HepG2 (cell line): Measurements from ENCODE around the gene ACSM2A. TPM values are rescaled to one million over a fixed set of nuclear protein-coding genes. Genes with fewer than 3 reads are reported as not detected.

Source experiments
- ATAD3A ChIP-seq: sonication (generic); formaldehyde crosslinking; IDR thresholded peaks from 2 replicates; pipeline ENCODE4 v1.4.0; 2020; ENCODE audit warnings: missing genetic modification reagents
- BRCA1 ChIP-seq: sonication (generic); formaldehyde crosslinking; IDR thresholded peaks from 2 replicates; pipeline ENCODE4 v1.4.0; 2020; ENCODE audit warnings: missing genetic modification reagents
- CBX5 ChIP-seq: sonication (generic); formaldehyde crosslinking; IDR thresholded peaks from 2 replicates; pipeline ENCODE4 v1.4.0; 2020; ENCODE audit warnings: missing genetic modification reagents, borderline replicate concordance
- CENPT ChIP-seq: sonication (generic); formaldehyde crosslinking; IDR thresholded peaks from 2 replicates; pipeline ENCODE4 v1.8.0; 2022; ENCODE audit warnings: low read depth, mild to moderate bottlenecking, moderate library complexity, missing genetic modification reagents
- DR1 ChIP-seq: sonication (generic); formaldehyde crosslinking; IDR thresholded peaks from 2 replicates; pipeline ENCODE4 v1.8.0; 2021; ENCODE audit warnings: mild to moderate bottlenecking, missing genetic modification reagents, inconsistent platforms
- ELF3 ChIP-seq: IDR thresholded peaks from 2 replicates; pipeline ENCODE4 v1.6.1; 2016; ENCODE audit warnings: missing genetic modification reagents, missing compliant biosample characterization
- ETV6 ChIP-seq: sonication (generic); formaldehyde crosslinking; conservative IDR thresholded peaks from 2 replicates; pipeline ENCODE4 v1.4.0; 2020; ENCODE audit warnings: missing genetic modification reagents
- FOXJ3 ChIP-seq: sonication (generic); formaldehyde crosslinking; IDR thresholded peaks from 2 replicates; pipeline ENCODE4 v1.4.0; 2020; ENCODE audit warnings: missing genetic modification reagents, mild to moderate bottlenecking, borderline replicate concordance
- HHEX ChIP-seq: IDR thresholded peaks from 2 replicates; pipeline ENCODE4 v1.6.1; 2016; ENCODE audit warnings: control low read depth
- HNRNPL ChIP-seq: fragments of 200-400 bp; formaldehyde crosslinking; IDR thresholded peaks from 2 replicates; pipeline ENCODE4 v1.6.1; 2017; ENCODE audit warnings: mild to moderate bottlenecking, low read depth, low read length
- MLLT10 ChIP-seq: sonication (generic); formaldehyde crosslinking; IDR thresholded peaks from 2 replicates; pipeline ENCODE4 v1.4.0; 2020; ENCODE audit warnings: missing genetic modification reagents
- PTBP1 ChIP-seq: fragments of 200-400 bp; formaldehyde crosslinking; IDR thresholded peaks from 2 replicates; pipeline ENCODE4 v1.6.1; 2018; ENCODE audit warnings: low read length, low read depth; ENCODE audit not compliant: poor library complexity, severe bottlenecking
- SAP130 ChIP-seq: IDR thresholded peaks from 2 replicates; pipeline ENCODE4 v1.6.1; 2016; ENCODE audit warnings: low read depth
- SMARCE1 ChIP-seq: fragments of 450-650 bp; IDR thresholded peaks from 2 replicates; pipeline ENCODE4 v1.6.1; 2017; ENCODE audit warnings: borderline replicate concordance
- ZNF224 ChIP-seq: sonication (generic); formaldehyde crosslinking; IDR thresholded peaks from 2 replicates; pipeline ENCODE4 v1.5.0; 2020; ENCODE audit warnings: mild to moderate bottlenecking, missing genetic modification reagents
- ZNF607 ChIP-seq: sonication (generic); formaldehyde crosslinking; IDR thresholded peaks from 2 replicates; pipeline ENCODE4 v1.5.1; 2020; ENCODE audit warnings: missing genetic modification reagents, mild to moderate bottlenecking, borderline replicate concordance
- polyA plus RNA-seq, 8 experiments: library from polyadenylated mRNA; depleted of rRNA in 3 of 8; stranded (reverse) in 7 of 8; unstranded in 1 of 8; fragments of >200 nt; fragmentation: Illumina TruSeq in 4 of 8; extraction: Trizol in 4 of 8; gene quantifications; 2 replicates each; pipeline versions ENCODE4 v1.2.1 to v1.2.3, GENCODE V29; 2011 to 2016; ENCODE audit warnings: low read depth in 4 of 8, missing spikeins in 1 of 8, mixed read lengths in 1 of 8; ENCODE audit not compliant: insufficient read depth in 1 of 8
- total RNA-seq, 5 experiments: library from RNA; depleted of rRNA; stranded (reverse); fragments of >200 nt; fragmentation: Illumina TruSeq; extraction: Trizol; gene quantifications; 2 replicates each; pipeline ENCODE4 v1.2.3, GENCODE V29; 2016; ENCODE audit warnings: low read depth in 1 of 5
- TF ChIP-seq, protein P1 (sequence below): sonication (generic); formaldehyde crosslinking; IDR thresholded peaks from 2 replicates; pipeline ENCODE4 v1.9.0; 2022; ENCODE audit warnings: low read depth, missing genetic modification reagents
- TF ChIP-seq, protein P2 (sequence below): sonication (generic); formaldehyde crosslinking; conservative IDR thresholded peaks from 2 replicates; pipeline ENCODE4 v1.8.0; 2022; ENCODE audit warnings: low read depth, missing genetic modification reagents
- TF ChIP-seq, protein P3 (sequence below): sonication (generic); formaldehyde crosslinking; IDR thresholded peaks from 2 replicates; pipeline ENCODE4 v1.5.0; 2020; ENCODE audit warnings: mild to moderate bottlenecking, missing genetic modification reagents
- TF ChIP-seq, protein P4 (sequence below): sonication (generic); formaldehyde crosslinking; IDR thresholded peaks from 2 replicates; pipeline ENCODE4 v1.5.0; 2020; ENCODE audit warnings: mild to moderate bottlenecking, missing genetic modification reagents
- TF ChIP-seq, protein P5 (sequence below): sonication (generic); formaldehyde crosslinking; IDR thresholded peaks from 2 replicates; pipeline ENCODE4 v1.8.0; 2022; ENCODE audit warnings: low read depth, missing genetic modification reagents

The ACSM2A gene
- total and polyA plus RNA-seq, 2 of the 13 experiments (the other 11 are each of a cell fraction or from before 2014, with no cell fraction given) = 11.4 to 16.3 TPM

DNA sequence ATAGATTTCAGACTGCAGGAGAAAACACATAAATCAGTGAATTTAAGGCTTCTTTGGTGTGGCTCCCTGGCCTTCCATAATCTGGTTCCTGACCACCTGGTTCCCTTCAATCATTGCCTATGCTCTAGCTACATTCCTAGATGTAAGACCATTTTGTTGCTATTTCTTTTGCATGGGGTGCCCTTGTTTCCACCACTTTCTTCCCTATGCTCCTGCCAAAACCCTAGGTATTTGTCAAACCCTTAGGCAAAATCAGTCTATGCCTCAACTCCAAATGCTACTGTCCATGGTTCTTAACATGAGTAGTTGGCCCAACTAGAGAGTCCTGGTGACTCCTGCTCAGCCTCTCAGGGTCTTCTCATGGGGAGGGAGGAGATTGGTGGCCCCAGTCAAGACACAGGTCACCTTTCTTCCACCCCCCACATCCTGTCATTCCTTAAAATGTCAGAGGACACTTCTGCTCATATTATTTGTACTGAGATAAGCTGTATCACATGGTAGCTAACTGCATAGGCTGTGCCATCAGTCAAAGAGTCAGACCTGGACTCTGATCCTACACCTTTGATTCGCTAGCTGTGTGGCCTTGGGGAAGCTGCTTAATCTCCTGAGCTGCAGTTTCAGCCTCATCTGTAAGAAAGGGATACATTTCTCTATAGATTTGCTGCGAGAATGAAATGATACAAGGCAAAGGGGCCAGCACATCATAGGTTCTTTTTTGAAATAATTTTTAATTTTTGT is 27.0 kb upstream of the ACSM2A start (continued):
- TF ChIP-seq, protein P1, sequence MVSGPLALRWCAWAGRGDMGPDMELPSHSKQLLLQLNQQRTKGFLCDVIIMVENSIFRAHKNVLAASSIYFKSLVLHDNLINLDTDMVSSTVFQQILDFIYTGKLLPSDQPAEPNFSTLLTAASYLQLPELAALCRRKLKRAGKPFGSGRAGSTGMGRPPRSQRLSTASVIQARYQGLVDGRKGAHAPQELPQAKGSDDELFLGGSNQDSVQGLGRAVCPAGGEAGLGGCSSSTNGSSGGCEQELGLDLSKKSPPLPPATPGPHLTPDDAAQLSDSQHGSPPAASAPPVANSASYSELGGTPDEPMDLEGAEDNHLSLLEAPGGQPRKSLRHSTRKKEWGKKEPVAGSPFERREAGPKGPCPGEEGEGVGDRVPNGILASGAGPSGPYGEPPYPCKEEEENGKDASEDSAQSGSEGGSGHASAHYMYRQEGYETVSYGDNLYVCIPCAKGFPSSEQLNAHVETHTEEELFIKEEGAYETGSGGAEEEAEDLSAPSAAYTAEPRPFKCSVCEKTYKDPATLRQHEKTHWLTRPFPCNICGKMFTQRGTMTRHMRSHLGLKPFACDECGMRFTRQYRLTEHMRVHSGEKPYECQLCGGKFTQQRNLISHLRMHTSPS (CRISPR knock-in tag) = no peak; the same call in 1 of the 2 replicates
- TF ChIP-seq, protein P2, sequence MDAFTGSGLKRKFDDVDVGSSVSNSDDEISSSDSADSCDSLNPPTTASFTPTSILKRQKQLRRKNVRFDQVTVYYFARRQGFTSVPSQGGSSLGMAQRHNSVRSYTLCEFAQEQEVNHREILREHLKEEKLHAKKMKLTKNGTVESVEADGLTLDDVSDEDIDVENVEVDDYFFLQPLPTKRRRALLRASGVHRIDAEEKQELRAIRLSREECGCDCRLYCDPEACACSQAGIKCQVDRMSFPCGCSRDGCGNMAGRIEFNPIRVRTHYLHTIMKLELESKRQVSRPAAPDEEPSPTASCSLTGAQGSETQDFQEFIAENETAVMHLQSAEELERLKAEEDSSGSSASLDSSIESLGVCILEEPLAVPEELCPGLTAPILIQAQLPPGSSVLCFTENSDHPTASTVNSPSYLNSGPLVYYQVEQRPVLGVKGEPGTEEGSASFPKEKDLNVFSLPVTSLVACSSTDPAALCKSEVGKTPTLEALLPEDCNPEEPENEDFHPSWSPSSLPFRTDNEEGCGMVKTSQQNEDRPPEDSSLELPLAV (CRISPR knock-in tag) = no peak
- TF ChIP-seq HHEX (CRISPR knock-in tag) (no peak), FOXJ3 (CRISPR knock-in tag) (no peak; the same call in 1 of the 2 replicates), SAP130 (CRISPR knock-in tag) (peak; percentile 87), ZNF224 (no peak), MLLT10 (CRISPR knock-in tag) (no peak), ELF3 (peak; percentile 79), DR1 (CRISPR knock-in tag) (no peak), ZNF607 (CRISPR knock-in tag) (peak; percentile 79; the same call in 1 of the 2 replicates), BRCA1 (CRISPR knock-in tag) (no peak), PTBP1 (no peak), CENPT (CRISPR knock-in tag) (no peak), CBX5 (0 out of 2 replicates have a peak, but pooled peaks have one; percentile 60), SMARCE1 (no peak), ETV6 (CRISPR knock-in tag) (no peak), HNRNPL (no peak), ATAD3A (no peak)
- TF ChIP-seq, protein P3, sequence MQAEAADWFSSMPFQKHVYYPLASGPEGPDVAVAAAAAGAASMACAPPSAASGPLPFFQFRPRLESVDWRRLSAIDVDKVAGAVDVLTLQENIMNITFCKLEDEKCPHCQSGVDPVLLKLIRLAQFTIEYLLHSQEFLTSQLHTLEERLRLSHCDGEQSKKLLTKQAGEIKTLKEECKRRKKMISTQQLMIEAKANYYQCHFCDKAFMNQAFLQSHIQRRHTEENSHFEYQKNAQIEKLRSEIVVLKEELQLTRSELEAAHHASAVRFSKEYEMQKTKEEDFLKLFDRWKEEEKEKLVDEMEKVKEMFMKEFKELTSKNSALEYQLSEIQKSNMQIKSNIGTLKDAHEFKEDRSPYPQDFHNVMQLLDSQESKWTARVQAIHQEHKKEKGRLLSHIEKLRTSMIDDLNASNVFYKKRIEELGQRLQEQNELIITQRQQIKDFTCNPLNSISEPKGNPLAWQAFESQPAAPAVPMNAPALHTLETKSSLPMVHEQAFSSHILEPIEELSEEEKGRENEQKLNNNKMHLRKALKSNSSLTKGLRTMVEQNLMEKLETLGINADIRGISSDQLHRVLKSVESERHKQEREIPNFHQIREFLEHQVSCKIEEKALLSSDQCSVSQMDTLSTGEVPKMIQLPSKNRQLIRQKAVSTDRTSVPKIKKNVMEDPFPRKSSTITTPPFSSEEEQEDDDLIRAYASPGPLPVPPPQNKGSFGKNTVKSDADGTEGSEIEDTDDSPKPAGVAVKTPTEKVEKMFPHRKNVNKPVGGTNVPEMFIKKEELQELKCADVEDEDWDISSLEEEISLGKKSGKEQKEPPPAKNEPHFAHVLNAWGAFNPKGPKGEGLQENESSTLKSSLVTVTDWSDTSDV (CRISPR knock-in tag) = no peak
- TF ChIP-seq, protein P4, sequence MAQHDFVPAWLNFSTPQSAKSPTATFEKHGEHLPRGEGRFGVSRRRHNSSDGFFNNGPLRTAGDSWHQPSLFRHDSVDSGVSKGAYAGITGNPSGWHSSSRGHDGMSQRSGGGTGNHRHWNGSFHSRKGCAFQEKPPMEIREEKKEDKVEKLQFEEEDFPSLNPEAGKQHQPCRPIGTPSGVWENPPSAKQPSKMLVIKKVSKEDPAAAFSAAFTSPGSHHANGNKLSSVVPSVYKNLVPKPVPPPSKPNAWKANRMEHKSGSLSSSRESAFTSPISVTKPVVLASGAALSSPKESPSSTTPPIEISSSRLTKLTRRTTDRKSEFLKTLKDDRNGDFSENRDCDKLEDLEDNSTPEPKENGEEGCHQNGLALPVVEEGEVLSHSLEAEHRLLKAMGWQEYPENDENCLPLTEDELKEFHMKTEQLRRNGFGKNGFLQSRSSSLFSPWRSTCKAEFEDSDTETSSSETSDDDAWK = no peak
- TF ChIP-seq, protein P5, sequence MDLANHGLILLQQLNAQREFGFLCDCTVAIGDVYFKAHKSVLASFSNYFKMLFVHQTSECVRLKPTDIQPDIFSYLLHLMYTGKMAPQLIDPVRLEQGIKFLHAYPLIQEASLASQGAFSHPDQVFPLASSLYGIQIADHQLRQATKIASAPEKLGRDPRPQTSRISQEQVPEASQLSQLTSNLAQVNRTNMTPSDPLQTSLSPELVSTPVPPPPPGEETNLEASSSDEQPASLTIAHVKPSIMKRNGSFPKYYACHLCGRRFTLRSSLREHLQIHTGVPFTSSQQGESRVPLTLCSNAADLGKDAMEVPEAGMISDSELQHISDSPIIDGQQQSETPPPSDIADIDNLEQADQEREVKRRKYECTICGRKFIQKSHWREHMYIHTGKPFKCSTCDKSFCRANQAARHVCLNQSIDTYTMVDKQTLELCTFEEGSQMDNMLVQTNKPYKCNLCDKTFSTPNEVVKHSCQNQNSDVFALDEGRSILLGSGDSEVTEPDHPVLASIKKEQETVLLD (CRISPR knock-in tag) = no peak
